Left ventricle myocardium superior (tissue), 1 donor: Measurements from ENCODE around the gene HUWE1. TPM values are rescaled to one million over a fixed set of nuclear protein-coding genes. Genes with fewer than 3 reads are reported as not detected.

Experiments
- ATAC-seq: fragments of 200-7000 bp; cut with Tn5 transposase; one replicate; pipeline ENCODE4 v1.9.1; 2020; ENCODE audit warnings: mild to moderate bottlenecking, moderate library complexity
- DNase-seq: peaks from one replicate; pipeline ENCODE4 v3.0.0-alpha.2; 2020
- intact Hi-C: fragments of 100-400 bp; cut with micrococcal nuclease; formaldehyde crosslinking; loops from one replicate; pipeline ENCODE4 v1.11.0; 2022
- total RNA-seq: library from RNA; stranded (reverse); fragmentation: NEBNext Ultra II Directional; extraction: Animal tissue kit (Norgen Biotek cat#: 25700); gene quantifications from one replicate; pipeline ENCODE4 v1.2.1, GENCODE V29; 2021
- donor health status: DM: no; HTN: yes; CAD: no; lungs with severe emphysema.

Gene HUWE1
- total RNA-seq, 1 donor from 2014 or later: 119 TPM

DNA sequence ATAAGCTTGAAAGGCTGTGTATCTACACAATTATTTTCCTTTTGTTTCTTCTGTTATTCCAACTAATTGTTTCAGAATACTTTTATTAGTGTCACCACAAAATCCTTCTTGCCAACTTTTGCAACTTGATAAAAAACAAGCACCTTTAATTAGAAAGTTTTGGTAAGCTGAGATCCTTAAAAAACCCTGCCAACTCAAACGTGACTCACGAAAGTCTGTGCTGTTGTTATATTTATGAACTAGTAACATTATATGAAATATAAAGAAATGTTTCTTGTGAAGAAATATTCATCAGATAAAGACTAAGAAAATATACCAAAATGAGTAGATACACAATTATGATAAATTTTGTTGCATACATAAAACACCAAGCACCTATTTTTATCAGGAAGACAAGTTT is 49.0 kb downstream of the HUWE1 start:
- intact Hi-C loops: loop anchor here (10.0 kb wide), 1 partner anchor 63 kb away; no protein-coding TSS in a partner anchor
- no peak for DNase-seq
- no peak for ATAC-seq

DNA sequence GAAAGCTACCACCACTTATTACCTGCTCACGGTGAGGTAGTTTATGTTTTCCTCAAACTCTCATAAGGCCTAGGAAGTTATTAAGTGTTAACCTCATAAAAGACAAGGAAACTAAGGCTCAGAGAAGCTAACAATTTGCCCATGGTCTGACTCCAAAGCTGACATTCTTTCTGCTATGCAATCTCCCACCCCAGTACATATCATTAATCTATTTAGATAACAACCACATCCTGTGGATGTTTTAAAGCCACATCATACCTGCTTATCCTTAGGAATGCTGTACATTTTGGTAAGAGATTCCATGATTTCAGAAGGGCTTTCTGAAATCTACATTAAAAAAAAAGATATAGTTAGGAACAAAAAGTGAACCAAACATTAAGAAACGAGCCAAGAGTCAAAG is 55.4 kb downstream of the HUWE1 start:
- no peak for ATAC-seq
- no peak for DNase-seq
- intact Hi-C loops: loop anchor here (10.0 kb wide), 1 partner anchor 56 kb away; no protein-coding TSS in a partner anchor

DNA sequence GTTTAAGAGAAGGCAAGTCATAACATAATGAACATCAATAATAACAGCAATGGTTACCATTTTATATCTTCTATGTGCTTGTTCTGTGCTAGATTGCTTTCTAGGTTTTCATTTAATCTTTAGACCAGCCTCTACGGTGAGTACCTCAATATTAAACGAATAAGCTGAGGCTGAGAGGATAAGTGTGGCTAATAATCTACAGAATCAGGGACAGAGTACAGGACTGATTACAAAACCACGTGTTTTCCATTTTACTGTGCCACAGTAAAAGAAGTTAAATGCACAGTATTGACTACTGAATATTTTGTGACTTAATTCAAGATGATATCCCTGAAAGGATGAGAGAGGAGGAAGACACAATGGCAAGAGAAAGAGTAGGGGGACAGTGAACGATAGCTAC is 56.3 kb downstream of the HUWE1 start:
- intact Hi-C loops: loop anchor here (10.0 kb wide), 1 partner anchor 55 kb away; no protein-coding TSS in a partner anchor
- ATAC-seq (no peak), DNase-seq (no peak)

DNA sequence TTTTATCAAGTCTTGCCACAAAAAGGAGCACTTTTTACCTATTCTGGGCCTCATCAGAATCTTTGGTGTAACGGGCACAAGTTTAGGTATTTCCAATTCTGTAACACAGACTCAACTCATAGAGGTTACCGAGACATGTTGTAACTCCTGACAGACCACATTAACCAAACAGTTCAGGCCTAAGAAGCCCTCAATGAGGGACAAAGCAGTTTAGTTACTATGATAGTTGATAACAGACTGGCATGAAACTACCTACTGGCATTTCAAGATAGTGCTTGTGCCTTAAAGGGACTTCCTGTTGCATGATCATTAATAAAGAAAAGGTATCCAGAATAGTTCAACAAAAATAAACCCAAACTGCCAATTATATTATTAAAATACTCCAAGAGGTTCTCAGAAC is 64.1 kb downstream of the HUWE1 start:
- intact Hi-C loops: no loop called here
- DNase-seq (no peak), ATAC-seq (no peak)

DNA sequence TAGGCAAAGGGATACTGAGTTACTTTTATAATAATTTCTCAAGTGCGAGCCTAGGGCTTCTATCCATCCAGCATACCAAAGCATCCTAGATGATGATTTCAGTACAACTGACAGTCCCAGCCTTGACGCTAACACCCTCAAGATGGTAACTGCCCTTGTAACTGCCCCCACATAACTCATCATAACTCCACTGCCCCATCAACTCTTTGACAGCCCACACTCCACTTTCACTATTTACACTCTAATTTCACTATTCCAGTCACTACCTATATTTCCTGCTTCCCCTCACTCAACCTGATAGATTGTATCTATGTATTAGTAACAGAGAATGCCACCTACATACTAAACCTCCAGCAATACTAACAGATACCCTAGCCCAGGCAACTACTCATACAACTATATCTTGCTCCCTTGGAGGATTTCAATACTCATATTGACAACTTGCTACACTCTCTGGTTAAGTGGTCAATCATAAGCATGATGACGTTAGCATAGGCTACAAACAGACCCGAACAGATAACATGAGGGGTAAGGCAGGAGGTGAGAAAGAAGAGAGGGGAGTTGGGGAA is 65.0 kb downstream of the HUWE1 start:
- no peak for ATAC-seq
- intact Hi-C loops: no loop called here
- DNase-seq: no peak

DNA sequence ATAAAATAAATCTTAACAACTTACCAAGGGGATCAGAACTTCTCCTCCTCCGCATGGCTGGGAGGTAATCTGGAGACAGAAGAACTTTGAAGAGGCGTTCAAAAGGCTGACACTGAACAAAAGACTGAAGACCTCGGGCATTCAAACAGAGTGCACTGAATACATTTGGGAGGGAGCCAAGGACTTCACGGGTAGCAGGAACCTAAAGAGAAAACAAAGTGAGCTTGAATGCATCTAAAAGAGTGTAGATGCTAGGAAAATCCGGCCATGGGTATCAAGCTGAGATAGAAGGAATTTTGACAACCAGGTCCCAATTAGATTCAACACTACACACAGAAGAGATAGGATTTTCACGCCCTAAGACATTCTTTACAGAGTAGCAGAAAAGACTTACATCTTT is 69.6 kb downstream of the HUWE1 start:
- ATAC-seq (no peak), DNase-seq (no peak)
- intact Hi-C loops: no loop called here

DNA sequence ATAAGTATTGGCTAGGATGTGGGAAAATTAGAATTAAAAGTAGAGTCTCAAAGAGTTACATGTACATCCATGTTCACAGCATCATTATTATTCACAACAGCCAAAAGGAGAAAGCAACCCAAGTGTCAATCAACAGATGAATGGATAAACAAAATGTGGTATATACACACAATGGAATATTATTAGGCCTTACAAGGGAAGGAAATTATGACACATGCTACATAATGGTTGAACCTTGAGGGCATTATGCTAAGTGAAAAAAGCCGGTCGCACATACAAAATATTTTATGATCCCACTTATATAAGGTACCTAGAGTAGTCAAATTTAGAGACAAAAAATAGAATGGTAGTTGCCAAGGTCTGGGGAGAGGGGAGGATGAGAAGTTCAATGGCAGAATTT is 80.1 kb downstream of the HUWE1 start:
- DNase-seq (no peak), ATAC-seq (no peak)
- intact Hi-C loops: no loop called here

DNA sequence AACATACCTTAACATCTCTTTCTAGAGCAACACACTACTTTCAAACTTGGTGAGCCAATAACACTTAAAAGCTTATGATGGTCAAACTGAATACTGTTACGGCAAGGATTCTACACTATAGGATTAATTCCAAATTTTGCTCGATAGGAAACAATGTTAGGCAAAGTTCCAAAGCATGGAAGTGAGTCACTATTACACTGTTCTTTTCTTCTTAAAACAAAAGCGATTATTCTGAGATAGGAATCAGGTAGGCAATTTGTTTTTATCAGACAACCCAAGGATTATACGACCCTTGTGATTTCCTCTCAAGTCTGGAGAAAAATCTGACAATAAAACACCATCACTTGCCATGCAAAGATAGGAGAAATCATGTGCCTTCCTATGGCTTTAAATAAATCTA is 81.5 kb downstream of the HUWE1 start:
- DNase-seq: no peak
- intact Hi-C loops: no loop called here
- no peak for ATAC-seq

DNA sequence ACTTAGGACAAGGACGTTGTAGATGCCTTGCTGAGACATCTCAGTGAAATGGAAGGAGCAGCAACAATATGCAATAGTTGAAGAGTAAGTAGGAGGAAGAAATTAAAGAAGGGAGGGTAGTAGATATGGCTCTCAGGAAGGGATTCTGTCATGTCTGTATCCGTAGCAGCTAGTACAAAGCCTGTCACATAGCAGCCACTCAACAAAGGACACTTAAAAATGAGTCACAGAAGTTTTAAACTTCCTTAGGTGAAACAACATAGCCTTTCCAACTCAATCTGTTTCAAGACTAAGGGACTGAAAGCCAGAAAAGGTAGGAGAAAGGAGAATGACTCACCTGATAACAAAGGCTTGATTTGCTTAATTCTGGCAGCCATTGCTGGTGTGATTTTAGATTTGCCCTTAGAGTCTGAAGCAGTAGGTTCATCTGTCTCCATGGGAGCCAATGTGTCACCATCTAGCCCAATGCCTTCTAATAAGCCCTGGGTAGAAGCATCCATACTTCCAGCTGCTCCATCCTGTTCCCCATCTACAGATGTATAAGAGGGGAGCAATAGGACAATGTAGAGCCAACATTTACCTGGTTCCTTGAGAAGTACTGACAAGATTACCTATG is 86.6 kb downstream of the HUWE1 start:
- intact Hi-C loops: no loop called here
- ATAC-seq: no peak
- no peak for DNase-seq

DNA sequence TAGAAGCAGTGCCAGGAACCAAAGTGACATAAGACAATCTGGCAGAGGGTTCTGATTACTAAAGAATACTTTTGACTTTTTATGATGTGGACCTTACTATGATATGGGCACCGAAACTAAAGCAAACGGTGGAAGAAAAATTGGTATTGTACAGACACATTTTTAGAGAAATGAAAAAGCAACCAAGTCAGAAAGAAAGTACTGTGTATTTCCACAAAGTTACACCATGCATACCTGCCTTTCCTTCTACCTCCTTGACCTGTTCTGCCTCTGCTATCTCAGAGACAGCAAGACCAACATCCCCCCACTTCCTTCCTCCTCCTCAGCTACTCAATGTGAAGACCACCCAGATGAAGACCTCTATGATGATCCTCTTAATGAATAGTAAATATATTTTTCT is 88.3 kb downstream of the HUWE1 start:
- DNase-seq (no peak), ATAC-seq (no peak)
- intact Hi-C loops: no loop called here

DNA sequence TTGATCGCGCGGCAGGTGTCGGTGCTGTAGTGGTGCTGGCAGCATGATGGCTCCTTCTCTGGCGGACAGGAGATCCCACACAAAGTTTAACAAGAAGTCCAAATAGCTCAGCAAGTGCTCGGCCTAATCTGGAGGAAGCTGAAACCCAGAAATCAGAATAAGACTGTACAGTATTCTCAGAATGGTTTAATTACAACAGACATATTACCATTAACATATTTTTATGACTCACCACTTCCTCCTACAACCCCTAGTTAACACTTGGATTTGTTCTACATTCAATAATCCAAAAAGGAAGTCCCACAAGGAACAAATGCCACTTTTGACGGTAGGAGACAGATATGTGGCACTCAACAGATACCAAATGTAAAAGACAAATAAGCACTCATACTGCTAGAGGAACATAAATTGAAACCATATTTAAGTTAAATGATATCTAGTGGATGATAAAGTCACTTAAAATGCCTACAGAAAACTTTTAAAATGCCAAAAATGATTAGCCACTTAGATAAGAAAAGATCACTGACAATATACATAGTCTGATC is 91.2 kb downstream of the HUWE1 start:
- intact Hi-C loops: no loop called here
- DNase-seq: no peak
- no peak for ATAC-seq

DNA sequence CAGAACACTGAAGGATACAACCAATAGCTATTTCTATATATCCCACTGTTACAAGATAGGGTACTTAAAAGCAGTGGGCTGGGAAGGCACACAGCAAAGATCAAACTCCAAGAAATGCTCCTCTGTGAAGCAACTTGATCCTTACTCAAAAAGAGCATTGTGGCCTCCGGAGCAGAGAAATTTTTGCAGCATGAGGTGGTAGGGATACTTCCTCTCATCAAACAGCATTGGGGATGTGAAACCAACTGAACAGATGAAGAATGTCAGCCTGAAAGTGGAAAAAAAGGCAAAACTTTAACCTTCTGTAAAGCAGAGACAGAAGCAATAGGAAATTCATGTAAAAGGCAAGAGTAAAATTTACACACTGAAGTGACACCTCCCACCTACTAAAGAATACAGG is 92.2 kb downstream of the HUWE1 start:
- ATAC-seq: no peak
- DNase-seq: no peak
- intact Hi-C loops: no loop called here

DNA sequence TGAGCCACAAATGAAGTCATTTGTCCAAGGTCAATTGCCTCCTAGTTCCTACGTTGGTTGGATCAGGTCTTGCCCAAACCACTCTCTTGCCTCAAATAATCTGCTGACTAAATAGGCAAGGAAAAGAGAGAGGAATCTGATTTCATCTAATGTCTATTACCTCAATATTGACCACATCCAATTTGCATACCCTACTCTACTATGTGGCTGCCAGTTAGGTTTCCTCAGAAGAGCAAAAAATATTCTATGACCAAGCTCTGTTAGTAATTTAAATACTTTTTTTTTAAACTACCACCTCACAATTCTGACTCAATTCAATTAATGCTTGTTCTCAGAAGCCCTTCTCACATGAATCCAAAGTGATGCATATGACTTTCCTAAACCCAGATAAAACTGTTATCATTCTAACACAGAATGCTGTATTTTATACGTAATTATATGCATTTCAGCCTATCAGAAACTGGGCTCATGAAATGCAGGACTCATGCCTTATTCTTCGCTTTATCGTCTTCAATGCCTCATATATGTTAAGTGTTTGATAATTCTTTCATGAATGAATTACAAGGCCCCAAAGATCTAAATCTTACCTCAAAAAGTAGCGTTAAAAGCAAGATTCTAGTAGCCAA is 98.6 kb downstream of the HUWE1 start:
- intact Hi-C loops: no loop called here
- ATAC-seq (no peak), DNase-seq (no peak)

DNA sequence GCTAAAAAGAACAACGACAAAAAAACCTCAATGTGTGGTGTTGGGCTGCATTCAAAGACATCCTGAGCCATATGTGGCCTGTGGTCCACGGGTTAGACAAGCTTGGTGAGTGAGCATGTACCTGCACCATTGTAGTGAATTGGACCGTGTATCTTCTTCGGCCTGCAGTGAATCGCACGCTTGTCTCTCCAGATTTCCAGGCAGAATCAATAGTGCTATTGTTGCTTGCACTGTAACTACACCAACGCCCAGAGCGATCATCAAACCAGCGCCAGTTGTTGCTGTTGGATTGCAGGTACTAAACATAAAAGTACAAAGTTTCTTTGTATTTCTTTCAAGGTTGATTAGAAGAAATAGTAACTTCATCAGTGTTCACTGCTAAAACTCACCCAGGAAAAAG is 101.6 kb downstream of the HUWE1 start:
- intact Hi-C loops: no loop called here
- DNase-seq: no peak
- ATAC-seq: no peak

DNA sequence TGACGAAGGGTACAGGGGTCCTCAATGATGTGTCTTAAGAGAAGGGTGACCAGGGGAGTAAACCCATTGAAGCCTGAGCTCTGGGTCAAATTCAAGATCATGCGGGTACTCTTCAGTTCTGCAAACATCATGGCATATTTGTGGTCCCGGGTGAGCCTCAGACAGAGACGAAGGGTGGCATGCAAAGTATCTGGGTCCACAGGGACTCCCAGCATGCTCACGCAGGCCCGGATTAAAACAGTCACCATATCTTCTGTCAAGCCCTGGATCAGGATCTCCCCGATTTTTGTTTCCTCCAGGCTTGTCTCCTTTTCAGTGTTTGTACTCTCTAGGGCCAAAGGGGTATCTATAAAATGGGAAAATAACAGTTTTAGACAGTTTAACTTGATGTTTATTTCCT is 102.9 kb downstream of the HUWE1 start:
- no peak for DNase-seq
- intact Hi-C loops: no loop called here
- ATAC-seq: no peak

DNA sequence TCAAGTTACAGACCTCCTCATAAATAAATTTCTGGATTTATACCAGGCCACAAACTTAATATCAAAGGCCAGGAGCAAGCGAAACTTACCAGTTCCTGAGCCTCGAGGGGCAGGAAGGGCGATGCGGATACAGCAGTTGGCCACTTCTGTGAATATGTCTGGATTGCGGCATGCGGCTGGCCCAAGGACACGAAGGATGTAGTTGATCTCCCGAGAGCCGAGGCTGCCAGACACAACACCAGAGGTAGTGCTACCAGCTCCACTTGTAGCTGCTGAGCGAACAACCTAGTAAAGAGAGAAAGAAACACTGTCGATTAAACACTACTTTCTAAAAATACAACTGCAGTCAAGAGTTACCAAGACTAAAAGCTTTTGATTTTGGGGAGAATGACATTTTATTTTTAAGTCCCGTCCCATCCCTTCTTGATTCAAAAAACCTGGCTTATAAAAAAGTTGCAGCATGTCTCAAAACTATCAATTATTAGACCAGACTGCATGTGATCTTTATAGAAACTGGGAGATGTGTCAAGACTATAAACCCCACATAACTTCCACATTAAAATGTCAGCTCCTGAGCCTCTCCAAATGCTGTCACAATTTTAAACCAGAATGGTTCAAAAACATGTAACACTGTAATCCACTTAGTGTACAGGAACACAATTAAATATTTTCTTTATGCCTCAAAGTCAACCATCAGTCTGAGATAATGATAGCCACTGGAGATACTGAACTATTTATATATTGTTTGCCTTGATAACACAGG is 105.6 kb downstream of the HUWE1 start:
- intact Hi-C loops: no loop called here
- ATAC-seq (peak; percentile 75), DNase-seq (peak; percentile 37)

DNA sequence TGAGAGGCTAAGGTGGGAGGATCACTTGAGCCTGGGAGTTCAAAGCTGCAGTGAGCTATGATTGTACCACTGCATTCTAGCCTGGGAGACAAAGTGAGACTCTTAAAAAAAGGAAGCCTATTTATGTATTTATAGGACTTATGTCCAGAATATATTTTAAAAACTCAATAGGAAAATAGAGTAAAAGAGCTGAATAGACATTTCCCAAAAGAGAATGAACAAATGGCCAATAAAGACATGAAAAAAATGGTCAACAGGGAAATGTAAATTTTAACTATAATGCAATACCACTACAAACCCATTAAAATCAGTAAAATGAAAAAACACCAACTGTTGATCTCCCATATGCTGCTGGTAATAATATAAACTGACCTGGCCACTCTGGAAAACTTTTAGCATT is 115.0 kb downstream of the HUWE1 start:
- no peak for ATAC-seq
- intact Hi-C loops: loop anchor here (10.0 kb wide), 1 partner anchor 63 kb away; no protein-coding TSS in a partner anchor

DNA sequence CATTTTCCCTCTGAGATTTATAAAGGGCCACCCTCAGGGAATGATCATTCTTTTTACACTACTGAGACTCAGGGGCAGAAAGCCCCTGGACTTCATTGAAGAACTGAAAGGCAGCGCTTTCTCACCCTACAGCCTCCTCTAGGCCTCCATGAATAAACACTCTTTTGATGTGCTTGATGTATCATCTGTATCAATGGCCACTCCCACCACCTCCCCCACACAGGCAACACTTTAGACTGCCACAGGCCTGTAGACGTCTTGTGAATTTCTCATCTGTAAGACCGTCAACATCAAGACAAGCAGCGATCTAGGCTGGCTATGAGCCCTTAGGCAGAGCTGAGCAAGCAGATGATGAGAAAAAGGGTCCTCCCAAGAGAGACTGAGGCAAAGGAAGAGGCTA is 123.2 kb downstream of the HUWE1 start:
- intact Hi-C loops: no loop called here
- no peak for ATAC-seq
- DNase-seq: no peak

More for the DNA sequence above, 115.0 kb downstream of the HUWE1 start:
- DNase-seq: no peak

DNA sequence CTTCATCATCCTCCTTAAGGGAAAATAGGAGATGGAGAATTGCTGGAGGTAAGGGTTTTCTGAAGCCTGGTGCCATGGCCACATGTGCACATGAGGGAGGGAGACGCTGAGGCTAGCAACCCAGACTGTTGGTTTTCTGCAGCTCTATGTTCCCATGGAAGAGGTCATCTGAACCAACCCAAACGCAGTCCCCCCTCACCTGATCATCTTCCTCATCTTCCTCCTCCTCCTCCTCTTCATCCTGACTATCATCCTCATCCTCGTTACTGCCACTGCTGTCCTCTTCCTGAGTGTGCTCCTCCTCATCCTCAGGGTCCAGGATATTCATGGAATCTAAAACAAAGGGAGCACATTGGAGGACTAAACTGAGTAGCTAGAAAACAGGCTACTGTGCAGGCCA is 124.6 kb downstream of the HUWE1 start:
- no peak for ATAC-seq

DNA sequence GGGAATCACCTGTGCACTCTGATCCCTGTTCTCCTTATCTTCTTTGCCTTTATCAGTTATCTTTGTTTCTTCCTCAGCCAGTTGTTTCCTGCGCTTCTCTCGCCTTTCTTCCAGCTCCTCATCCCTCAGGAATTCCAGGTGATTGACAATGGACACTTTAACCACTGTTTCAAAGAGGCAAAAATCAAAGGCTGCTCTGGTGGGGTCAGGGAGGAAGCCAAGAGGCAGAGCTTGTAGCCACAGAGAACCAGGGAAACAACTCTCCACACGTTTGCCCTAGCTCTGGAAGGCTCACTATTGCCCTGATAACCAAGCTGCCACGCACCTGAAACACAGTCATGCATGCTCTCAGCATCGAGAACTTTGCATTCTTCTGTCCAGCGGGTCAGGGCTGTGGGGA is 127.9 kb downstream of the HUWE1 start:
- ATAC-seq (no peak), DNase-seq (no peak)
- intact Hi-C loops: no loop called here

More for the DNA sequence above, 124.6 kb downstream of the HUWE1 start:
- intact Hi-C loops: no loop called here
- no peak for DNase-seq
